Effector memory CD4-positive, alpha-beta T cell (primary cell): ENCODE measurements around the gene DOCK2.
"Not testable (repeated sequence)": the region's sequence is repeated elsewhere in the genome, so short reads cannot be mapped to it uniquely, and the experiment has no call there.

Experiments
- DNase-seq, 3 donors: peaks; one replicate each; pipeline ENCODE4 v3.0.0-alpha.2; 2020
- H3K27ac ChIP-seq: 2 replicates; pipeline ENCODE4 v1.7.0; 2013; ENCODE audit warnings: mild to moderate bottlenecking, low read length, moderate library complexity; ENCODE audit not compliant: insufficient read depth, poor library complexity, severe bottlenecking
- H3K27me3 ChIP-seq: replicated peaks from 2 replicates; pipeline ENCODE4 v1.7.0; 2013; ENCODE audit warnings: mild to moderate bottlenecking, low read length; ENCODE audit not compliant: insufficient read depth, control insufficient read depth, poor library complexity, severe bottlenecking
- H3K36me3 ChIP-seq: 2 replicates; pipeline ENCODE4 v1.7.0; 2013; ENCODE audit warnings: mild to moderate bottlenecking, low read length, moderate library complexity; ENCODE audit not compliant: control insufficient read depth, insufficient read depth
- H3K4me1 ChIP-seq: 2 replicates; pipeline ENCODE4 v1.7.0; 2013; ENCODE audit warnings: low read length, mild to moderate bottlenecking; ENCODE audit not compliant: control insufficient read depth, insufficient read depth, poor library complexity, severe bottlenecking
- H3K4me3 ChIP-seq: 2 replicates; pipeline ENCODE4 v1.7.0; 2013; ENCODE audit warnings: low read length, low read depth, mild to moderate bottlenecking; ENCODE audit not compliant: insufficient read depth, poor library complexity, severe bottlenecking
- H3K9me3 ChIP-seq: 2 replicates; pipeline ENCODE4 v1.7.0; 2013; ENCODE audit warnings: mild to moderate bottlenecking, low read length, moderate library complexity; ENCODE audit not compliant: control insufficient read depth

DOCK2 gene

GRCh38 chr5:169610606-169611005 is 26.5 kb upstream of the DOCK2 start:
- Histone ChIP-seq H3K9me3 (no peaks in the 10 kb centered on the region), H3K36me3 (no peaks in the 10 kb centered on the region), H3K27ac (no peak overlapping the region), H3K4me3 (no peak overlapping the region), H3K27me3 (no peaks in the 10 kb centered on the region), H3K4me1 (no peaks in the 10 kb centered on the region)
- DNase-seq, result no peak

- Histone ChIP-seq H3K36me3 (no peaks in the 10 kb centered on the region), H3K4me3 (no peak overlapping the region), H3K27me3 (no peaks in the 10 kb centered on the region), H3K9me3 (no peaks in the 10 kb centered on the region), H3K4me1 (no peaks in the 10 kb centered on the region), H3K27ac (no peak overlapping the region)
- DNase-seq, result no peak
Measured at GRCh38 chr5:169615561-169615960, 21.5 kb upstream of the DOCK2 start.

- H3K9me3 ChIP-seq, DNase-seq, H3K4me3 ChIP-seq, H3K27ac ChIP-seq, H3K27me3 ChIP-seq, H3K36me3 ChIP-seq, H3K4me1 ChIP-seq: not testable (repeated sequence)
Measured at GRCh38 chr5:169624307-169624706, 12.8 kb upstream of the DOCK2 start.

- DNase-seq, result no peak
- H3K4me1 ChIP-seq, result no peaks in the 10 kb centered on the region
- H3K36me3 ChIP-seq, result no peaks in the 10 kb centered on the region
- no peaks in the 10 kb centered on the region for H3K27me3 ChIP-seq
- H3K4me3 ChIP-seq, result no peak overlapping the region
- no peaks in the 10 kb centered on the region for H3K9me3 ChIP-seq
- H3K27ac ChIP-seq, result no peak overlapping the region
Measured at GRCh38 chr5:169626779-169627178, 10.3 kb upstream of the DOCK2 start.

- Histone ChIP-seq H3K36me3 (no peaks in the 10 kb centered on the region), H3K27me3 (no peaks in the 10 kb centered on the region), H3K27ac (no peak overlapping the region), H3K9me3 (no peaks in the 10 kb centered on the region), H3K4me3 (no peak overlapping the region), H3K4me1 (no peaks in the 10 kb centered on the region)
- no peak for DNase-seq
Measured at GRCh38 chr5:169627551-169627950, 9.5 kb upstream of the DOCK2 start.

- Histone ChIP-seq H3K9me3 (no peaks in the 10 kb centered on the region), H3K4me1 (no peaks in the 10 kb centered on the region), H3K36me3 (no peaks in the 10 kb centered on the region), H3K27me3 (no peaks in the 10 kb centered on the region), H3K4me3 (no peak overlapping the region), H3K27ac (no peak overlapping the region)
- no peak for DNase-seq
Measured at GRCh38 chr5:169628892-169629291, 8.2 kb upstream of the DOCK2 start.

- DNase-seq, result no peak
- H3K36me3 ChIP-seq, result no peaks in the 10 kb centered on the region
Measured at GRCh38 chr5:169629847-169630548, 7.1 kb upstream of the DOCK2 start.

GRCh38 chr5:169631360-169631759 is 5.7 kb upstream of the DOCK2 start:
- no peaks in the 10 kb centered on the region for H3K4me1 ChIP-seq
- H3K4me3 ChIP-seq, result no peak overlapping the region
- H3K9me3 ChIP-seq, result no peaks in the 10 kb centered on the region
- no peak for DNase-seq
- no peaks in the 10 kb centered on the region for H3K36me3 ChIP-seq
- no peaks in the 10 kb centered on the region for H3K27me3 ChIP-seq
- no peak overlapping the region for H3K27ac ChIP-seq

More at GRCh38 chr5:169629847-169630548, 7.1 kb upstream of the DOCK2 start:
- H3K27me3 ChIP-seq, result no peaks in the 10 kb centered on the region
- no peaks in the 10 kb centered on the region for H3K9me3 ChIP-seq
- H3K27ac ChIP-seq, result no peak overlapping the region
- H3K4me3 ChIP-seq, result no peak overlapping the region
- H3K4me1 ChIP-seq, result no peaks in the 10 kb centered on the region

GRCh38 chr5:169632946-169633345 is 4.1 kb upstream of the DOCK2 start:
- Histone ChIP-seq H3K36me3 (no peaks in the 10 kb centered on the region), H3K4me3 (no peak overlapping the region), H3K27me3 (no peaks in the 10 kb centered on the region), H3K27ac (no peak overlapping the region), H3K9me3 (no peaks in the 10 kb centered on the region), H3K4me1 (no peaks in the 10 kb centered on the region)
- DNase-seq, result no peak

GRCh38 chr5:169634606-169635005 is 2.5 kb upstream of the DOCK2 start:
- Histone ChIP-seq H3K4me1 (peaks cover 12% of the 10 kb centered on the region), H3K4me3 (no peak overlapping the region), H3K36me3 (peaks cover 1% of the 10 kb centered on the region), H3K27ac (no peak overlapping the region), H3K9me3 (no peaks in the 10 kb centered on the region), H3K27me3 (no peaks in the 10 kb centered on the region)
- no peak for DNase-seq
